ENCODE data around the gene PRKCE.

The PRKCE gene

DNA sequence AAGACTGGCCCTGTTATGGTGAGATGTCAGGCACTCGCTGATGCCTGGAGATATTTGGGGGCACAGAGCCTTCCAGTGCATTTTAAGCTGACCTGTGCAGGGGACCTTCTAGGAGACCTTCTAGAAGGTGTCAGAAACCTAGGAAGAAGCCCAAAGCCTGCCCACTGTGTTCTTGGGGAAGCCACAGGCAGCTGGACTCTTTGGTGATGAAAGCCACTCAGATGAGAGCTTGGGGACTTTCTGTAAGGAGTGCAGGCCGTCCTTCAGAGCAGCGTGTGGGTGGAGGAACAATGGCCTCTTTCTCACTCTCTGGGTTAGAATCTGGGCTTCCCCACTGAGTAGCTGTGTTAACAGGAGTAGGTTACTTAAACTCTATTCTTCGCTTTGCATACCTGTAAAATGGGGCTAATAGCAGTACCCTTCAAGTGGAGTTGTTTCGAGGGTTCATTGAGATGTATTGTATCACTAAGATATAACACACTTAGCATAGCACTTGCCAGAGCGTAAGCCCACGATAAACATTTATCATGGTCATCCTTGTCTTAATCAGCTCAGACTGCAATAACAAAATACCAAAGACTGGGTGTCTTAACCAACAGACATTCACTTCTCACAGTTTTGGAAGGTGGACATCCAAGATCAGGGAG is 323.4 kb downstream of the PRKCE start:
- Histone ChIP-seq H3K9ac (ENCODE audit: low read depth in 1 of 2, low read length in 2 of 2) (no peak overlapping the region), H3K36me3 (ENCODE audit: control insufficient read depth in 1 of 2, insufficient read depth in 2 of 2, low read length in 2 of 2) (no peaks in the 10 kb centered on the region), H3K27me3 (ENCODE audit: control insufficient read depth in 1 of 2, insufficient read depth in 2 of 2, low read length in 2 of 2) (no peaks in the 10 kb centered on the region)

DNA sequence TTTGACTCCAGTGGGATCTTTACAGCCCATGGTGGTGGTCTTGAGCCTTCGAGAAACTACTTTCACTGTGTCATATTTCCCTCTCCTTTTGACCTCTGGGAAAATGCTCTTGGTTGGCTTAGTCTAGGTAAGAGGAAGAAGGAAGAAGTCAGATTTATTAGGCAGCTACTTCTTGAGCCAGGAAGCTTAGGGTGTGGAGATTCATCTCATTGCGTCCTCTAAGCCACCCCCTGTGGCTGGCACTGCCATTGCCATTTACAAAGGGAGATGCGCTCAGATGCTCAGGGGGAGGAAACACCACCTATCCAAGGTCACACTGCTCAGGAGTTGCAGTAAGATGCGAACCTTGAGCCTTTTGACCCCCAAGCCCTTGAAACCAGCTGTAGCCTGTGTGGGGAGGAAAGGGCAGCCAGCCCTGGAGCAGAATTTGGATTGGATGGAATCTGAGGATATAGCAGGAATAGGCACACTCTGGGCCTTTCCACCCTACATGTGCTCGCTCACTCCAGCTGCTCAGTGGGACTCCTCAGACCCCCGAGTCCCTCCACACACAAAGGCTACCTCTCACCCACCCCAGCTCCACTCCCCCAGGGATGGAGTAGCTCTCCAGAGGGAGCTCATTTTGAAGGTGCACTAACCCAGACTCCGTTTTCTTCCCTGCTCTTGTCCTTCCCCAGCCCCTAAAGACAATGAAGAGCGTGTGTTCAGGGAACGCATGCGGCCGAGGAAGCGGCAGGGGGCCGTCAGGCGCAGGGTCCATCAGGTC is 324.5 kb downstream of the PRKCE start:
- no peak overlapping the region for H3K4me3 ChIP-seq (ENCODE audit: low read depth in 1 of 2, low read length in 2 of 2)
- H3K27ac ChIP-seq (ENCODE audit: low read depth, low read length) = no peak overlapping the region
- peaks cover 4% of the 10 kb centered on the region in 2 donors for H3K4me1 ChIP-seq (ENCODE audit: control insufficient read depth in 1 of 2, insufficient read depth in 2 of 2, low read length in 2 of 2)
- H3K9me3 ChIP-seq (ENCODE audit: control insufficient read depth in 1 of 2, low read length in 2 of 2) = no peaks in the 10 kb centered on the region
- H3K27me3 ChIP-seq (ENCODE audit: control insufficient read depth in 1 of 2, insufficient read depth in 2 of 2, low read length in 2 of 2) = no peaks in the 10 kb centered on the region
- H3K36me3 ChIP-seq (ENCODE audit: control insufficient read depth in 1 of 2, insufficient read depth in 2 of 2, low read length in 2 of 2) = no peaks in the 10 kb centered on the region
- no peak overlapping the region for H3K9ac ChIP-seq (ENCODE audit: low read depth in 1 of 2, low read length in 2 of 2)

More for the DNA sequence above, 323.4 kb downstream of the PRKCE start:
- H3K4me3 ChIP-seq (ENCODE audit: low read depth in 1 of 2, low read length in 2 of 2) = no peak overlapping the region
- no peak overlapping the region for H3K27ac ChIP-seq (ENCODE audit: low read depth, low read length)
- peaks cover 4% of the 10 kb centered on the region in 2 donors for H3K4me1 ChIP-seq (ENCODE audit: control insufficient read depth in 1 of 2, insufficient read depth in 2 of 2, low read length in 2 of 2)
- no peaks in the 10 kb centered on the region for H3K9me3 ChIP-seq (ENCODE audit: control insufficient read depth in 1 of 2, low read length in 2 of 2)

DNA sequence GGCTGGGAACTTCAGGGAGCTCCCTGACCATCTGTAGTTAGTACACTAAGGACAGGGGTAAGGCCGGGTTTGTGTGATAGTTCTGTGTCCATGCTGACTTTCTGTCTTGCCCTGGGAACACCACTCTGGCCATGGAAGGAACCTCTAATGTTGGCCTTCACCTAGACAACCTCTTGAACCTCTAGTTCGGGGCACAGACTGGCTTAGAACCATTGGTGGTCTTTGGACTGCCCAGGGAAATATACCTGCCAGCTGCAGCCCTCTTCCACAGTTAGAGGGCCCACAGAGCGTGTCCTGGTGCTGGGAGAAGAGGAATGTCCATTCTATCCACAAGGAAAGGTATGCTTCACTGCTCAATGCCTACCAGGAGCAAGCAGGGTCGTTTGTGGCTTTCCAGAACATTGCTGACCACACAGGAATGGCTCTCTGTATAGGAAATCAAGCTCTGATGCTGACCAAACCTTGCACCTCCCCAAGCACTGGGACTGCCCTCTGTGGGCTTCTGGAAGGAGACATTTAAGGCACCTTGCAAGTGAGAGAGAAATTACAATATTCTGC is 326.9 kb downstream of the PRKCE start:
- Histone ChIP-seq H3K9ac (ENCODE audit: low read depth in 1 of 2, low read length in 2 of 2) (no peak overlapping the region), H3K27me3 (ENCODE audit: control insufficient read depth in 1 of 2, insufficient read depth in 2 of 2, low read length in 2 of 2) (no peaks in the 10 kb centered on the region), H3K27ac (ENCODE audit: low read depth, low read length) (no peak overlapping the region), H3K36me3 (ENCODE audit: control insufficient read depth in 1 of 2, insufficient read depth in 2 of 2, low read length in 2 of 2) (peaks cover 0 to 9% of the 10 kb centered on the region in 2 donors), H3K9me3 (ENCODE audit: control insufficient read depth in 1 of 2, low read length in 2 of 2) (no peaks in the 10 kb centered on the region), H3K4me1 (ENCODE audit: control insufficient read depth in 1 of 2, insufficient read depth in 2 of 2, low read length in 2 of 2) (peaks cover under 1 to 3% of the 10 kb centered on the region in 2 donors), H3K4me3 (ENCODE audit: low read depth in 1 of 2, low read length in 2 of 2) (no peak overlapping the region)

DNA sequence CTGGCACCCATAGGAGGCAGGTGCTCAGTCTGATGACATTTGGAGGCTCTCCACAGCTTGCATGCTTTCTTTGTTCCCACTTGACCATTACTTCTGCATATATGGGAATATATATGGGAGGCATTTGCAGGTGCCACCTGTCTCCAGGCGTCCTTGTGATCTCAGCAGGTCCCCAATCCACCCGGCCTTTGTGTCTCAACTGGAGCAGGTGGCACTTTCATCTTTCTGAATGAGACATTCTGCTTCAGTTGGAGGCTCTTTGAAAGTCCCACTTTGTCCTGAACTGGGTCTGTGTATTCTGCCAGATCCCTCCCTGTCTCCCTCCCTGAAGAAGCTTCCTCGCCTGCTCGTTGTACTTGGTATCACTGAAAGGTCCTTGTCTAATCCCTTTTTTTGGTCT is 327.6 kb downstream of the PRKCE start:
- Histone ChIP-seq H3K4me3 (ENCODE audit: low read depth in 1 of 2, low read length in 2 of 2) (no peak overlapping the region), H3K27me3 (ENCODE audit: control insufficient read depth in 1 of 2, insufficient read depth in 2 of 2, low read length in 2 of 2) (no peaks in the 10 kb centered on the region), H3K9ac (ENCODE audit: low read depth in 1 of 2, low read length in 2 of 2) (no peak overlapping the region), H3K4me1 (ENCODE audit: control insufficient read depth in 1 of 2, insufficient read depth in 2 of 2, low read length in 2 of 2) (no peaks in the 10 kb centered on the region), H3K27ac (ENCODE audit: low read depth, low read length) (no peak overlapping the region), H3K36me3 (ENCODE audit: control insufficient read depth in 1 of 2, insufficient read depth in 2 of 2, low read length in 2 of 2) (peaks cover 0 to 9% of the 10 kb centered on the region in 2 donors), H3K9me3 (ENCODE audit: control insufficient read depth in 1 of 2, low read length in 2 of 2) (no peaks in the 10 kb centered on the region)

DNA sequence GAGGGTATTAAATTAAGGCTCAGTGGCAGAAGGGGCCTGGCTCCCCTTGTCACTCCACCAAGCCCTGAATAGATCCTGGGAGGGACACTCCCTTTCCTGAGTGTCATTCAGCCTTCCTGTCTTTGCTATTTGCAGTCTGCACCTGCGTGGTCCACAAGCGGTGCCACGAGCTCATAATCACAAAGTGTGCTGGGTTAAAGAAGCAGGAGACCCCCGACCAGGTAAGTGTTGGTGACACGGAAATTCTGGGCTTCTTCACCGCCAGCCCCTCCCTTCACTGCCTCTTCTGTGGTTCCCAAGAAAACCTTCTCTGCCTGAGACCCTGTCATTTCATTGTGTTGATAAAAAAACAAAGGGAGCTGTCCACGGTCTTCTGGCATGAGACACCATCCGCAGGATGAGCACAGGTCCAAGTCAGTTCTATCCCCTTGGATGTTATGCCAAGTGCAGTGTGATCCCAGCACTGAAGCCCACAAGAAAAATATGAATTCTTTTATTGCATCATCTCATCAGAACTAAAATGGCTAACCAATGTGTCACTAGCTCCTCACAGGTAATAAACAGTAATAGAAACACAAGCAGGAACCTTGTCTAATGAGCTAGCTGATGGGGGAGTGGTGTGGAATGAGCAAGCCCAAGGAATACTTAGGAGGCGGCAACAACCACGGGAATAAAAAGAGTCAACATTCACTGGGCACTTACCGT is 328.8 kb downstream of the PRKCE start:
- no peaks in the 10 kb centered on the region for H3K27me3 ChIP-seq (ENCODE audit: control insufficient read depth in 1 of 2, insufficient read depth in 2 of 2, low read length in 2 of 2)
- H3K4me3 ChIP-seq (ENCODE audit: low read depth in 1 of 2, low read length in 2 of 2) = no peak overlapping the region
- H3K9ac ChIP-seq (ENCODE audit: low read depth in 1 of 2, low read length in 2 of 2) = no peak overlapping the region
- H3K4me1 ChIP-seq (ENCODE audit: control insufficient read depth in 1 of 2, insufficient read depth in 2 of 2, low read length in 2 of 2) = no peaks in the 10 kb centered on the region
- H3K36me3 ChIP-seq (ENCODE audit: control insufficient read depth in 1 of 2, insufficient read depth in 2 of 2, low read length in 2 of 2) = peaks cover 0 to 9% of the 10 kb centered on the region in 2 donors
- H3K9me3 ChIP-seq (ENCODE audit: control insufficient read depth in 1 of 2, low read length in 2 of 2) = no peaks in the 10 kb centered on the region
- no peak overlapping the region for H3K27ac ChIP-seq (ENCODE audit: low read depth, low read length)

DNA sequence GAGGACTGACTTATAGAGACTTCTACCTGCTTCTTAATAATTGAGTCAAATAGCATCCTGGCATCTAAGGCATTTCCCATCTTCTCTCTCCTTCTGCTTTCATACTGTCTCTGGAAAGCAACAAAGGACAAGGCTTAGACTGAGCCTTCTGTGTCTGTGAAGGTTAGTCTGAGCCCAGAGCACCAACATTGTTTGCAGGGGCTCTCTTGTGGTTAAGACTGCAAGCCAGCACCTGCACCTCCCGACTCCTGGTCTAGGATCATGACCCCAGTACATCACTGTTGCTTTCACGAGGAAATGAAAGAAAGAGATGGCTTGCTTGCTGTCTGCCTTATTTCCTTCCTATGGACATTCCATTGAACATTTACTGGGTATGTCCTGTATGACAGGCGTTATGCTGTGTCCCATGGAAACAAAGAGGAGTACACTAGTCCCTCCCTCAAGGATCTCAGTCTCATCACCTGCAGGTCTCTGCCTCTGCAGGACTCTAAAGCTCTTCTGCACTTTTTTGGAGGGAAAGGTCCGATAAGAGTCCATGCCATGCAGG is 330.0 kb downstream of the PRKCE start:
- Histone ChIP-seq H3K4me1 (ENCODE audit: control insufficient read depth in 1 of 2, insufficient read depth in 2 of 2, low read length in 2 of 2) (no peaks in the 10 kb centered on the region), H3K36me3 (ENCODE audit: control insufficient read depth in 1 of 2, insufficient read depth in 2 of 2, low read length in 2 of 2) (peaks cover 4 to 9% of the 10 kb centered on the region in 2 donors), H3K27me3 (ENCODE audit: control insufficient read depth in 1 of 2, insufficient read depth in 2 of 2, low read length in 2 of 2) (no peaks in the 10 kb centered on the region), H3K4me3 (ENCODE audit: low read depth in 1 of 2, low read length in 2 of 2) (no peak overlapping the region), H3K9me3 (ENCODE audit: control insufficient read depth in 1 of 2, low read length in 2 of 2) (no peaks in the 10 kb centered on the region), H3K9ac (ENCODE audit: low read depth in 1 of 2, low read length in 2 of 2) (no peak overlapping the region), H3K27ac (ENCODE audit: low read depth, low read length) (no peak overlapping the region)

DNA sequence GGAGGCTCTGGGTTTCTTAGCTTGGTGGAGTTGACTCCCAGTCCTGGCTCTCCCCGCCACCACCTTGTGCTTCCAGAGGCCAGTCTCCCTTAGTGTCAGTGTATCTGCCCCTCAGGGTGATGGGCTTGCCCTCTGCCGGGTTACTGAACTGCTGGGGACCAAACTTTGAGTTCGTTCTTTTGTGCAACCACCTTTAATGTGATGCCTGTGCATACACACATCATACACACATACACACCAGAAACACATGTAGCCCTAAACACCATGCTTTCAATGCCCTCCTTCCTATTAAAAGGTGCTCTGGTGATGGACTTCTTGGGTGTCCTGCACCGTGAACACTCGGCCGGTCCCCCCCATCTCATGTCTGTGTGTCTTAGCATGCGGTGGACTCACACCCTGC is 330.6 kb downstream of the PRKCE start:
- H3K27me3 ChIP-seq (ENCODE audit: control insufficient read depth in 1 of 2, insufficient read depth in 2 of 2, low read length in 2 of 2) = no peaks in the 10 kb centered on the region
- no peaks in the 10 kb centered on the region for H3K9me3 ChIP-seq (ENCODE audit: control insufficient read depth in 1 of 2, low read length in 2 of 2)
- peaks cover 4 to 9% of the 10 kb centered on the region in 2 donors for H3K36me3 ChIP-seq (ENCODE audit: control insufficient read depth in 1 of 2, insufficient read depth in 2 of 2, low read length in 2 of 2)
- H3K4me1 ChIP-seq (ENCODE audit: control insufficient read depth in 1 of 2, insufficient read depth in 2 of 2, low read length in 2 of 2) = no peaks in the 10 kb centered on the region
- H3K4me3 ChIP-seq (ENCODE audit: low read depth in 1 of 2, low read length in 2 of 2) = no peak overlapping the region
- no peak overlapping the region for H3K27ac ChIP-seq (ENCODE audit: low read depth, low read length)
- no peak overlapping the region for H3K9ac ChIP-seq (ENCODE audit: low read depth in 1 of 2, low read length in 2 of 2)

DNA sequence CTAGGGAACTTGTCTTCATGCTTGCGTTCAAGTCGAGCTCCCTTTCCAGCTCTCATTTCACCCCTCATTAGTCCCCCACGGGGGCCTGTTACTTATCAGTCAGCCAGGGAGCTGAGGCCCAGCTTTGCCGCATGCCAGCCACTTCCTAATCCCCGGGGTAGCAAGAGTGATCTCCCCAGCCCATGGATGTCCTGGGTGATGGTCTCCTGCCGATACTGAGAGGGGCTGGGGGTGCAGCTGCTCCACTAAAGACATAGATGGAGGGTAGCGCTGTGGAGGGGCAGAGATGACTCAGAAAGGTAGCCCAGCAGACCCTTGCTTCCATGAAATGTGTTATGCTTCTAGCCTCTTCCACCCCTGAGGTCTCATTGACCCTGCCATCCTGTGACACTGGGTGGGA is 331.7 kb downstream of the PRKCE start:
- no peak overlapping the region for H3K4me3 ChIP-seq (ENCODE audit: low read depth in 1 of 2, low read length in 2 of 2)
- H3K27ac ChIP-seq (ENCODE audit: low read depth, low read length) = no peak overlapping the region
- H3K27me3 ChIP-seq (ENCODE audit: control insufficient read depth in 1 of 2, insufficient read depth in 2 of 2, low read length in 2 of 2) = no peaks in the 10 kb centered on the region
- peaks cover 4 to 9% of the 10 kb centered on the region in 2 donors for H3K36me3 ChIP-seq (ENCODE audit: control insufficient read depth in 1 of 2, insufficient read depth in 2 of 2, low read length in 2 of 2)
- no peaks in the 10 kb centered on the region for H3K4me1 ChIP-seq (ENCODE audit: control insufficient read depth in 1 of 2, insufficient read depth in 2 of 2, low read length in 2 of 2)
- H3K9ac ChIP-seq (ENCODE audit: low read depth in 1 of 2, low read length in 2 of 2) = no peak overlapping the region
- no peaks in the 10 kb centered on the region for H3K9me3 ChIP-seq (ENCODE audit: control insufficient read depth in 1 of 2, low read length in 2 of 2)

DNA sequence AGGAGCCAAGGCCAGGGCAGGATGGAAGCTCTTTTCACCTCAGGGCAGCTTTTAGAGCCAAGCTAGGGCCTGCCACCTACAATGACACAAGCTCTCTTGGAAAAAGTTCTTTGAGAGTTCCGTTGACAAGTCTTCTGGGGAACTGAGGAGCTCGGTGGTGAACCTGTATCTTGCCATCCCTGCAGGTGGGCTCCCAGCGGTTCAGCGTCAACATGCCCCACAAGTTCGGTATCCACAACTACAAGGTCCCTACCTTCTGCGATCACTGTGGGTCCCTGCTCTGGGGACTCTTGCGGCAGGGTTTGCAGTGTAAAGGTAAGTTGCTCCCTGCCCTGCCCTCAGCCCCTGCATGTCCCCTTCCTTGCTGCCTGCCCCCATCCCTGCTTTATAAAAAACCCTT is 332.9 kb downstream of the PRKCE start:
- peaks cover 4 to 9% of the 10 kb centered on the region in 2 donors for H3K36me3 ChIP-seq (ENCODE audit: control insufficient read depth in 1 of 2, insufficient read depth in 2 of 2, low read length in 2 of 2)
- H3K27ac ChIP-seq (ENCODE audit: low read depth, low read length) = no peak overlapping the region
- peaks cover 0 to 4% of the 10 kb centered on the region in 2 donors for H3K4me1 ChIP-seq (ENCODE audit: control insufficient read depth in 1 of 2, insufficient read depth in 2 of 2, low read length in 2 of 2)
- no peaks in the 10 kb centered on the region for H3K9me3 ChIP-seq (ENCODE audit: control insufficient read depth in 1 of 2, low read length in 2 of 2)
- no peak overlapping the region for H3K9ac ChIP-seq (ENCODE audit: low read depth in 1 of 2, low read length in 2 of 2)
- H3K4me3 ChIP-seq (ENCODE audit: low read depth in 1 of 2, low read length in 2 of 2) = no peak overlapping the region
- H3K27me3 ChIP-seq (ENCODE audit: control insufficient read depth in 1 of 2, insufficient read depth in 2 of 2, low read length in 2 of 2) = no peaks in the 10 kb centered on the region
